A549 (cell line): ENCODE measurements around the gene UMODL1. TPM values are rescaled to one million over a fixed set of nuclear protein-coding genes. Genes with fewer than 3 reads are reported as not detected.

Experiments used
- ATAC-seq, 2 experiments: fragments of 200-7000 bp in 1 of 2; fragments of >200 bp in 1 of 2; cut with Nextera tagmentation in 1 of 2; cut with Tn5 transposase in 1 of 2; 3 replicates each; pipeline versions ENCODE4 v1.8.0 to v1.9.1; 2018 to 2020; ENCODE audit warnings: mild to moderate bottlenecking in 1 of 2, moderate library complexity in 1 of 2
- CTCF ChIA-PET: fragments of 300-600 bp; sonication (Branson Sonifier 250); formaldehyde crosslinking; extraction: SDS; loops from one replicate; lab custom pipeline; 2021; ENCODE audit warnings: antibody characterized with exemption, inconsistent platforms; lab: Yijun Ruan, JAX
- POLR2A ChIA-PET: fragments of 350-600 bp; formaldehyde crosslinking; extraction: SDS; loops from one replicate; lab custom pipeline; 2021; ENCODE audit warnings: antibody characterized with exemption, inconsistent platforms; lab: Yijun Ruan, JAX
- DNase-seq, 2 experiments: peaks; one replicate each; pipeline versions ENCODE4 v3.0.0 to v3.0.0-alpha.2; 2011 to 2016; ENCODE audit warnings: low read depth in 1 of 2, low spot score in 1 of 2
- FAIRE-seq: peaks from 2 replicates; lab custom pipeline; 2011; peaks lifted over from hg19 to GRCh38; lab: Jason Lieb, UNC
- H3K27ac ChIP-seq, 2 experiments: fragments of >200 bp; sonication (Bioruptor Twin); formaldehyde crosslinking; 3 replicates each; pipeline ENCODE4 v1.5.1; 2016 to 2017
- H3K4me1 ChIP-seq: fragments of >200 bp; sonication (Bioruptor Twin); formaldehyde crosslinking; 3 replicates; pipeline ENCODE4 v1.6.1; 2016
- H3K4me2 ChIP-seq: fragments of >200 bp; sonication (Bioruptor Twin); formaldehyde crosslinking; 3 replicates; pipeline ENCODE4 v1.6.1; 2016
- H3K4me3 ChIP-seq: fragments of >200 bp; sonication (Bioruptor Twin); formaldehyde crosslinking; 3 replicates; pipeline ENCODE4 v1.5.1; 2016
- H3K9me3 ChIP-seq: fragments of >200 bp; sonication (Bioruptor Twin); formaldehyde crosslinking; 3 replicates; pipeline ENCODE4 v1.6.1; 2016
- CHD4 ChIP-seq: fragments of 200-600 bp; sonication (generic); IDR thresholded peaks from 2 replicates; pipeline ENCODE4 v1.6.1; 2016; ENCODE audit warnings: antibody characterized with exemption, mild to moderate bottlenecking, borderline replicate concordance
- ELK1 ChIP-seq: fragments of 150-350 bp; IDR thresholded peaks from 2 replicates; pipeline ENCODE4 v1.6.1; 2014; ENCODE audit warnings: low read depth, mild to moderate bottlenecking, low read length
- FOSB ChIP-seq: fragments of 250-450 bp; sonication (Bioruptor Pico); IDR thresholded peaks from 2 replicates; pipeline ENCODE4 v1.5.0; 2020; ENCODE audit warnings: mild to moderate bottlenecking, moderate library complexity
- GATA3 ChIP-seq: IDR thresholded peaks from 2 replicates; pipeline ENCODE4 v1.6.1; 2012; ENCODE audit warnings: borderline replicate concordance
- HDAC2 ChIP-seq: fragments of 200-600 bp; sonication (generic); IDR thresholded peaks from 2 replicates; pipeline ENCODE4 v1.6.1; 2016
- HEYL ChIP-seq: fragments of 250-450 bp; sonication (Bioruptor Pico); IDR thresholded peaks from 2 replicates; pipeline ENCODE4 v1.8.0; 2021; ENCODE audit warnings: mild to moderate bottlenecking, moderate library complexity
- HMGXB4 ChIP-seq: fragments of 250-450 bp; sonication (Bioruptor Pico); IDR thresholded peaks from 2 replicates; pipeline ENCODE4 v1.5.0; 2021; ENCODE audit warnings: mild to moderate bottlenecking, moderate library complexity, borderline replicate concordance
- HOXB5 ChIP-seq: fragments of 250-450 bp; sonication (Bioruptor Pico); IDR thresholded peaks from 2 replicates; pipeline ENCODE4 v1.5.0; 2020; ENCODE audit warnings: mild to moderate bottlenecking, moderate library complexity
- JUNB ChIP-seq: fragments of >200 bp; sonication (Bioruptor Twin); formaldehyde crosslinking; IDR thresholded peaks from 2 replicates; pipeline ENCODE4 v1.6.1; 2016
- KDM1A ChIP-seq: fragments of 200-600 bp; sonication (generic); IDR thresholded peaks from 2 replicates; pipeline ENCODE4 v1.6.1; 2016; ENCODE audit warnings: low read depth, mild to moderate bottlenecking
- MAX ChIP-seq: IDR thresholded peaks from 2 replicates; pipeline ENCODE4 v1.6.1; 2012
- MYC ChIP-seq: IDR thresholded peaks from 2 replicates; pipeline ENCODE4 v1.6.1; 2012; ENCODE audit warnings: mild to moderate bottlenecking, inconsistent platforms, low read length, improper control_type of control experiment, borderline replicate concordance
- NR3C1 ChIP-seq: fragments of >200 bp; sonication (Bioruptor Twin); formaldehyde crosslinking; IDR thresholded peaks from 3 replicates; pipeline ENCODE4 v1.6.1; 2017
- RAD21 ChIP-seq, 2 experiments: fragments of >200 bp in 1 of 2; sonication (Bioruptor Twin) in 1 of 2; formaldehyde crosslinking in 1 of 2; IDR thresholded peaks in 1 of 2; conservative IDR thresholded peaks in 1 of 2; 2 replicates in 1 of 2; 3 replicates in 1 of 2; pipeline ENCODE4 v1.6.1; 2012 to 2018; ENCODE audit warnings: inconsistent platforms in 1 of 2
- RFX5 ChIP-seq: fragments of 450-650 bp; IDR thresholded peaks from 2 replicates; pipeline ENCODE4 v1.7.1; 2014; ENCODE audit warnings: antibody characterized with exemption, mild to moderate bottlenecking, moderate library complexity
- RNF2 ChIP-seq: fragments of 200-600 bp; sonication (generic); IDR thresholded peaks from 2 replicates; pipeline ENCODE4 v1.6.1; 2016; ENCODE audit warnings: low read depth, mild to moderate bottlenecking, antibody characterized with exemption, moderate library complexity, borderline replicate concordance
- SMC3 ChIP-seq: fragments of >200 bp; sonication (Bioruptor Twin); formaldehyde crosslinking; IDR thresholded peaks from 3 replicates; pipeline ENCODE4 v1.6.1; 2018; ENCODE audit warnings: inconsistent platforms
- SREBF2 ChIP-seq: fragments of 450-650 bp; IDR thresholded peaks from 2 replicates; pipeline ENCODE4 v1.6.1; 2014; ENCODE audit warnings: mild to moderate bottlenecking, moderate library complexity
- TFCP2L1 ChIP-seq: fragments of 250-450 bp; sonication (Bioruptor Pico); IDR thresholded peaks from 2 replicates; pipeline ENCODE4 v1.5.0; 2021; ENCODE audit warnings: mild to moderate bottlenecking
- TP53 ChIP-seq: fragments of 250-450 bp; sonication (Bioruptor Pico); IDR thresholded peaks from 2 replicates; pipeline ENCODE4 v1.5.0; 2021; ENCODE audit warnings: mild to moderate bottlenecking, moderate library complexity
- USF2 ChIP-seq: fragments of 450-650 bp; IDR thresholded peaks from 2 replicates; pipeline ENCODE4 v1.6.1; 2014; ENCODE audit warnings: antibody characterized with exemption
- ZC3H11A ChIP-seq: fragments of 450-650 bp; IDR thresholded peaks from 2 replicates; pipeline ENCODE4 v1.6.1; 2014; ENCODE audit warnings: antibody characterized with exemption, mild to moderate bottlenecking
- ZSCAN20 ChIP-seq: fragments of 250-450 bp; sonication (Bioruptor Pico); IDR thresholded peaks from 2 replicates; pipeline ENCODE4 v1.8.0; 2022; ENCODE audit warnings: mild to moderate bottlenecking, moderate library complexity
- WGBS: methylation state at CpG from one replicate; pipeline ENCODE4 v1.1.6; 2017; ENCODE audit errors: missing lambda C conversion rate; 5-methylcytosine and 5-hydroxymethylcytosine counted together
- polyA plus RNA-seq, 4 experiments: library from polyadenylated mRNA; depleted of rRNA in 3 of 4; stranded (reverse); fragments of >200 nt; fragmentation: RNase III in 1 of 4; extraction: RNeasy Plus Mini Kit Qiagen cat#74134 plus additional on column Dnase treatment in 1 of 4; gene quantifications; 2 replicates in 3 of 4; 3 replicates in 1 of 4; pipeline ENCODE4 v1.2.3, GENCODE V29; 2011 to 2017
- TF ChIP-seq, protein P1 (sequence below): fragments of 200-600 bp; sonication (generic); IDR thresholded peaks from 2 replicates; pipeline ENCODE4 v1.6.1; 2016; ENCODE audit warnings: antibody characterized with exemption, mild to moderate bottlenecking, moderate library complexity
- TF ChIP-seq, protein P2 (sequence below): fragments of 250-450 bp; sonication (Bioruptor Pico); IDR thresholded peaks from 2 replicates; pipeline ENCODE4 v1.5.0; 2020; ENCODE audit warnings: low read depth, mild to moderate bottlenecking, moderate library complexity
- TF ChIP-seq, protein P3 (sequence below): IDR thresholded peaks from 2 replicates; pipeline ENCODE4 v1.6.1; 2012; ENCODE audit warnings: low read depth, borderline replicate concordance

Gene UMODL1
- polyA plus RNA-seq, 2 of the 4 experiments (the other 2 are of a cell fraction), result not detected

DNA sequence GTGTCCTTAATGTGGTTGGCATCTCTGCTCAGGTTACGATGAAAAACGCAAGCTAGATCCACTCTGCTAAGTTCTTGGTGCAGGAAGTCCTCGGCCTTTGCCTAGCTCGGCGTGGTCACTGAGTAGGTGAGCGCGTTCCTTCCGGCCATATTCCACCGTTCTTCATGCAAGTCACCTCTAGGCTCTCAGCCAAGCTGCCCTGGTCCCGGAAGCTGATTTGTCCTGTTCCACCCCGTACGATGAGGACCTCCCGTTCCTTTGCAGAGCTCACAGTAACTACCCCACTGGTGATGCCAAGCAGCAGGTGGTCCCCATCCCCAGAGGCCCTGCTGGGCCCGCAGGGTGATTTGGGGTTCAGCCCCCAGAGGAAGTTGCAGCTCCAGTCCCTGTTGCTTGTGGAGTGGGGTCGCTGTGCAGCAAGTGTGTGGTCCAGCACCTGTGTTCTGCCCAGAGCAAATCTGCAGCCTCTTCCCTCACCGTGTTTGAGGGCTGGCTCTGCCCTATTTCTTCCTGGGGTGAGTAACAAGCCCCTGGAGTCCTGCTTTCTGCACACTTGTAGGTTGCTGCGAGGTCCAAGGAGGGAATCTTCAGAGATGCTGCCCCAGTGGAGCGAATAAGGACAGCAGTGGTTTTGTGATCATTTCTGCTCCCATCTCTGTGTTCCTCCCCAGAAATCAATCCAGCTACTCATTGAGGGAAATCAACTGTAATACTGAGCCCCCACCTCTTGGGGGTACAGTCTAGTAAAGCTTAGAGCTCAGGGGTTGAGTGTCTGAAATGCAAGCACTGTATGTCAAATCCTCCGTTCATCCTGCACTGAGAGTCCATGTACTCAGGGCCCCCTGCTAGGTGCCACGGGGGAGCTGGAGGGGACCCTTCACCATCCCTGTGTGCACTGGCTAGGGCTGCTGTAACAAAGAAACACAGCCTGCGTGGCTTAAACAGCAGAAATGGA lies 2.3 kb downstream of the UMODL1 start:
- Histone ChIP-seq H3K4me3 (no peak overlapping the region), H3K4me1 (no peaks in the 10 kb centered on the region), H3K4me2 (no peak overlapping the region), H3K27ac (no peak overlapping the region), H3K9me3 (no peaks in the 10 kb centered on the region)
- no peak for FAIRE-seq
- no peak for ATAC-seq
- no peak for DNase-seq
- WGBS, result 56% methylated on average over 10 of the region's 21 CpGs
- TF ChIP-seq KDM1A, result no peak
- no peak for TF ChIP-seq ZC3H11A
- no peak for TF ChIP-seq NR3C1
- no peak for TF ChIP-seq TP53 (CRISPR knock-in tag)
- TF ChIP-seq JUNB, result no peak
- TF ChIP-seq RAD21 (conservative IDR thresholded peaks at IDR 0.05 in 1 of 2, IDR thresholded peaks at IDR 0.05 in 1 of 2), result no peak
- TF ChIP-seq TFCP2L1, result no peak
- TF ChIP-seq RFX5, result no peak
- TF ChIP-seq HEYL, result no peak
- TF ChIP-seq FOSB (CRISPR knock-in tag), result no peak
- TF ChIP-seq MYC, result no peak
- no peak for TF ChIP-seq CHD4
- no peak for TF ChIP-seq HOXB5 (CRISPR knock-in tag)
- no peak for TF ChIP-seq ELK1
- TF ChIP-seq, protein P1, sequence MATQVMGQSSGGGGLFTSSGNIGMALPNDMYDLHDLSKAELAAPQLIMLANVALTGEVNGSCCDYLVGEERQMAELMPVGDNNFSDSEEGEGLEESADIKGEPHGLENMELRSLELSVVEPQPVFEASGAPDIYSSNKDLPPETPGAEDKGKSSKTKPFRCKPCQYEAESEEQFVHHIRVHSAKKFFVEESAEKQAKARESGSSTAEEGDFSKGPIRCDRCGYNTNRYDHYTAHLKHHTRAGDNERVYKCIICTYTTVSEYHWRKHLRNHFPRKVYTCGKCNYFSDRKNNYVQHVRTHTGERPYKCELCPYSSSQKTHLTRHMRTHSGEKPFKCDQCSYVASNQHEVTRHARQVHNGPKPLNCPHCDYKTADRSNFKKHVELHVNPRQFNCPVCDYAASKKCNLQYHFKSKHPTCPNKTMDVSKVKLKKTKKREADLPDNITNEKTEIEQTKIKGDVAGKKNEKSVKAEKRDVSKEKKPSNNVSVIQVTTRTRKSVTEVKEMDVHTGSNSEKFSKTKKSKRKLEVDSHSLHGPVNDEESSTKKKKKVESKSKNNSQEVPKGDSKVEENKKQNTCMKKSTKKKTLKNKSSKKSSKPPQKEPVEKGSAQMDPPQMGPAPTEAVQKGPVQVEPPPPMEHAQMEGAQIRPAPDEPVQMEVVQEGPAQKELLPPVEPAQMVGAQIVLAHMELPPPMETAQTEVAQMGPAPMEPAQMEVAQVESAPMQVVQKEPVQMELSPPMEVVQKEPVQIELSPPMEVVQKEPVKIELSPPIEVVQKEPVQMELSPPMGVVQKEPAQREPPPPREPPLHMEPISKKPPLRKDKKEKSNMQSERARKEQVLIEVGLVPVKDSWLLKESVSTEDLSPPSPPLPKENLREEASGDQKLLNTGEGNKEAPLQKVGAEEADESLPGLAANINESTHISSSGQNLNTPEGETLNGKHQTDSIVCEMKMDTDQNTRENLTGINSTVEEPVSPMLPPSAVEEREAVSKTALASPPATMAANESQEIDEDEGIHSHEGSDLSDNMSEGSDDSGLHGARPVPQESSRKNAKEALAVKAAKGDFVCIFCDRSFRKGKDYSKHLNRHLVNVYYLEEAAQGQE, result no peak
- TF ChIP-seq GATA3, result no peak
- TF ChIP-seq SREBF2, result no peak
- CTCF ChIA-PET, result interaction anchor here (1.2 to 1.5 kb wide), 3 partner anchors 10 to 45 kb away, joined by 3 to 6 read pairs (median 4); no protein-coding TSS in a partner anchor
- POLR2A ChIA-PET, result no interaction called here

GRCh38 chr21:42075686-42076471 lies 4.8 kb downstream of the UMODL1 start:
- H3K27ac ChIP-seq, result no peak overlapping the region
- H3K4me2 ChIP-seq, result no peak overlapping the region
- 83% methylated on average over 9 of the region's 35 CpGs for WGBS
- no peaks in the 10 kb centered on the region for H3K4me1 ChIP-seq
- no peak for DNase-seq
- H3K9me3 ChIP-seq, result no peaks in the 10 kb centered on the region
- H3K4me3 ChIP-seq, result no peak overlapping the region
- no peak for FAIRE-seq
- ATAC-seq, result no peak
- CTCF ChIA-PET, result interaction anchor here (0.9 to 1.0 kb wide), 3 partner anchors 10 to 42 kb away, joined by 3 to 4 read pairs (median 3); no protein-coding TSS in a partner anchor
- POLR2A ChIA-PET, result no interaction called here
- TF ChIP-seq GATA3 (no peak), HDAC2 (no peak), RNF2 (no peak), MAX (no peak), HMGXB4 (no peak), ZSCAN20 (CRISPR knock-in tag) (no peak), USF2 (no peak), SMC3 (no peak)
- TF ChIP-seq, protein P2, sequence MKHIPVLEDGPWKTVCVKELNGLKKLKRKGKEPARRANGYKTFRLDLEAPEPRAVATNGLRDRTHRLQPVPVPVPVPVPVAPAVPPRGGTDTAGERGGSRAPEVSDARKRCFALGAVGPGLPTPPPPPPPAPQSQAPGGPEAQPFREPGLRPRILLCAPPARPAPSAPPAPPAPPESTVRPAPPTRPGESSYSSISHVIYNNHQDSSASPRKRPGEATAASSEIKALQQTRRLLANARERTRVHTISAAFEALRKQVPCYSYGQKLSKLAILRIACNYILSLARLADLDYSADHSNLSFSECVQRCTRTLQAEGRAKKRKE (CRISPR knock-in tag), result no peak
- TF ChIP-seq, protein P3, sequence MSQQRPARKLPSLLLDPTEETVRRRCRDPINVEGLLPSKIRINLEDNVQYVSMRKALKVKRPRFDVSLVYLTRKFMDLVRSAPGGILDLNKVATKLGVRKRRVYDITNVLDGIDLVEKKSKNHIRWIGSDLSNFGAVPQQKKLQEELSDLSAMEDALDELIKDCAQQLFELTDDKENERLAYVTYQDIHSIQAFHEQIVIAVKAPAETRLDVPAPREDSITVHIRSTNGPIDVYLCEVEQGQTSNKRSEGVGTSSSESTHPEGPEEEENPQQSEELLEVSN, result no peak
